NCI-H128 (cell line): ENCODE data around the gene ARHGEF1.
"Not testable (repeated sequence)": the region's sequence is repeated elsewhere in the genome, so short reads cannot be mapped to it uniquely, and the experiment has no call there.

Experiments
- DNase-seq: peaks from one replicate; lab custom pipeline; 2025; ENCODE audit not compliant: unreplicated experiment; lab: John Stamatoyannopoulos, UW

The ARHGEF1 gene

GRCh38 chr19:41929536-41930071, 46.6 kb downstream of the ARHGEF1 start:
- DNase-seq = no peak

DNA sequence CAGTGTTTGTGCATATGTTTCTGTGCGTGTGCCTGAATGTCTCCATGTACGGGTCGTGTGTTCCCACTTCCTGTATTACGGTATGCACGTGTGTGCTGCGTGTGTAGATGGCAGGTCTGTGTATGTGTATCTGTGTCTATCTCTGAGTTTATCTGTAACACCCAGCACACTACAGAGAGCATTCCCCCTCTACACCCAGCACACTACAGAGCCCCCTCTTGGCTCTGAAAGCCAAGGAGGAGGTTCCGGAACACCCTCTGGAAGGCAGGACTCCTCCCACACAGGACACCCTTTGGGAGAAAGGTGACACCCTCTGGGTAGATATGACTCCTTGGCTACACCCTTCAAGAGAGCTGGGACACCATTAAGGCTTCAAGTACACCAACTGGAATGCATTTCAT, 47.3 kb downstream of the ARHGEF1 start:
- DNase-seq = no peak

- DNase-seq = no peak
Measured at GRCh38 chr19:41930926-41931592, 48.1 kb downstream of the ARHGEF1 start.

- no peak for DNase-seq
Measured at GRCh38 chr19:41932259-41932719, 49.3 kb downstream of the ARHGEF1 start.

DNA sequence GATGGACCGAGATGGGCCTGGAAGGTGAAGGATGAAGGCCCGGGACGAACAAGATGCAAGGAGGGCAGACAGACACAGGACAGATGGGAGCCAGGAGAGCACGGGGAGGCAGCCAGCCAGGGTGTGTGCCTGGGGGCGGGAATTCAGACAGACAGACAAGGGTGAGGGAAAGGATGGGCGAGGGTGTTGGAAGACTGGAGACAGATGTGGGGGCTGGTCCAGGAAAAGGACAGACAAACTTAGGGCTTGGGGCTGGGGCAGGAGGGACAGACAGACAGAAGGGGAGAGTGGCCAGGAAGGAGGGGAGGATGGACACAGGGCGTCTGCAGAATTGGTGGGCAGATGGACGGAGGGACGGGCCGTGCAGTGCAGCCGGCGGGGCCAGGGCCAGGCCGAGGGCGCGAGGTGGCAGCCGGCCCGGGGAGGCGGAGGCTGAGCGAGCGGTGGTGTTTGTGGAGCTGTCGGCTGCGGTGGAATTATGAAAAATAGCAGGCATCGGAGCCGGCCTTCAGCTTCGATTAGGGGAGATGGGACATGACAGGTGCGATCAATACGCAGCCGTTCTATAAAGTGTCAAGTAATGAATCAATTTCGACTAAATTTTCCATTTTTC, 49.8 kb downstream of the ARHGEF1 start:
- DNase-seq = no peak

- no peak for DNase-seq
Measured at GRCh38 chr19:41933693-41934426, 50.9 kb downstream of the ARHGEF1 start.

DNA sequence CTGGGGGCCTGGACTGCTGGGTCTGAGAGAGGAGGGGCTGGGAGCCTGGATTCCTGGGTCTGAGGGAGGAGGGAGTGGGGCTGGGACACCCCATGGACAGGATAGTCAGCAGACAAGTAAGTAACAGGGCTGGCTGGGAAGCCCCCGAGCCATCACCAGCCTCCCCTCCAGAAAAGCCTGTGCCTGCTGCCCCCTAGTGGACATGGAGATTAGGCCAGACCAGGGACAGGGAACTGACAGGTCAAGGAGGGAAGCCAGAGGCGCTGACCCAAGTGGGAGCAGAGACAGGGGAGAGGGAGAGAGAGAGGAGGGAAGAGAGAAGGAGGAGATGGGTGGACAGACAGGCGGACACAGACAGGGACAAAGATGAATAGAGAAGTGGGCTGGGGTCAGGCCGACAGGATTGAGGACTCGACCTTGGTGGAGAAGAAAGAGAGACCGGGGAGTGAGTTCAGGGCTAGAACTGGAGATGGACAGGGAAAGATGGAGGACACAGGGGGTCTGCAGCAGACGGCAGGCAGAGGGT, 51.9 kb downstream of the ARHGEF1 start:
- DNase-seq = peak; percentile 43

GRCh38 chr19:41935760-41936415, 52.9 kb downstream of the ARHGEF1 start:
- no peak for DNase-seq

DNA sequence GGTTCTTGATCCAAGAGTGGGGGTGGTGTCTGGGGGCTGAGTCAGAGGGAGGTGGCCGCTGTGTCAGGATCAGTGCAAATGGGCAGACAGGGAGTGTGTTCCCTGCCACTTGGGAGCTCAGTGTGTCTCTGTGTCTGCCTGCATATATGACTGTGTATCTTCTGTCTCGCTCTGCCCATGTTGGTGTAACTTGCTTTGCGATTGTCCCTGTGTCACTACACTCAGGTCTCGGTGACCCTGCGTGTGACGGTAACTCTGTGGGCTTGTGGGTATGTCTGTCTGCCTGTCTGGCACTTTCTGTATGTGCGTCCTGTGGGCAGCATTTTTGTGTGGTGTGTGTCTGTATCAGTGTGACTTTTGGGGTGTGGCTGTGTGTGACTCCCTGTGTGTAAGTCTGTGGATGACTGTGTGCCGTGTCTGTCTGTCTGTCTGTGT, 53.4 kb downstream of the ARHGEF1 start:
- no peak for DNase-seq

GRCh38 chr19:41936961-41937360, 54.0 kb downstream of the ARHGEF1 start:
- no peak for DNase-seq

- no peak for DNase-seq
Measured at GRCh38 chr19:41937525-41938468, 54.8 kb downstream of the ARHGEF1 start.

DNA sequence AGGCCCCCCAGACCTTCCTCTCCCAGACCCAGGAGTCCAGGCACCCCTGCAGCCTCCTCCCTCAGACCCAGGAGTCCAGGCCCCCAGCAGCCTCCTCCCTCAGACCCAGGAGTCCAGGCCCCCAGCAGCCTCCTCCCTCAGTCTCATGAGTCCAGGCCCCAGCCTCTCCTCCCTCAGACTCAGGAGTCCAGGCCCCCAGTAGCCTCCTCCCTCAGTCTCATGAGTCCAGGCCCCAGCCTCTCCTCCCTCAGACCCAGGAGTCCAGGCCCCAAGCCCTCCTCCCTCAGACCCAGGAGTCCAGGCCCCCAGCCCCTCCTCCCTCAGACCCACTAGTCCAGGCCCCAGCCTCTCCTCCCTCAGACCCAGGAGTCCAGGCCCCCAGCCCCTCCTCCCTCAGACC, 56.2 kb downstream of the ARHGEF1 start:
- DNase-seq = not testable (repeated sequence)

DNA sequence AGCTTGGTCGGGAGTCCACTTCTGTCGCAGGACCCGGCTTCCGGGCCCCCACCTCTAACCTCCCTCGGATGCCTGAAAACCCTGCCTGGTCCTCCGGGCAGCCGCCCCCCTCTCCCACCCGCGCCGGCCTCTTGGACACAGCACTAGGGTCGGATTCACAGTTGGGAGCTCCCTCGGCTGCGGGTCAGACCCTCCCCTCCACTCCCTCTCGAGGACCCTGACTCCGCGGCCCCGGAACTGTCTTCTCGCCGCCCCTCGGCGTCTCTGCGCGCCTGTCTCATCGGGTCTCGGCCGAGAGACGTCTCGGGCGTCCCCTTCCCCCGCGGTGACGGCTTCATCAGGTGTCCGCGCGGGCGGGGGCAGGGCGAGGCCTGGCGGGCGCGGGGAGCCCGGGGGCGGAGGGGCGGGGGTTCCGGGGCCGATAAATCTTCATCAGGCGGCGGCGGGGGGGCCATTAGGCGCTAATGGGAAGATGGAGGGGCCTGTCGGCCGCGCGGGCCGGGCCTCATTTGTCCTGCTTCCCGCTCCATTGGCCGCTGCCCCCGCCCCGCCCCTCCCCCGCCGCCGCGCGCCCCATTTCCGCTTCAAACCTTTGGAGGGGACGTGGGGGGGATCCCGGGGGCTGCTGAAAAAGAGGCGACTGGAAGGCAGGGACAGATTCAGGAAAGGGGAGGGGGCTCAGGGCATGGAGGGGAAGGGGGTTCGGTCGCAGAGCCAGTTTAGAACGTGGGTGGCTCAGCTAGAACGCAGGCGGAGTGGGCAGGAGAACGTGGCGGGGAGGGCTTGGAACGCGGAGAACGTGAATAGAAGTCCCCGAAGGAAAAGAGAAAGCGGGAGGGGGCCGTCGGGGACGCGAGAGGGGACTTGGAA, 57.1 kb downstream of the ARHGEF1 start:
- DNase-seq = no peak

- no peak for DNase-seq
Measured at GRCh38 chr19:41940731-41941409, 57.9 kb downstream of the ARHGEF1 start.

GRCh38 chr19:41941410-41942202, 58.6 kb downstream of the ARHGEF1 start:
- DNase-seq = no peak

DNA sequence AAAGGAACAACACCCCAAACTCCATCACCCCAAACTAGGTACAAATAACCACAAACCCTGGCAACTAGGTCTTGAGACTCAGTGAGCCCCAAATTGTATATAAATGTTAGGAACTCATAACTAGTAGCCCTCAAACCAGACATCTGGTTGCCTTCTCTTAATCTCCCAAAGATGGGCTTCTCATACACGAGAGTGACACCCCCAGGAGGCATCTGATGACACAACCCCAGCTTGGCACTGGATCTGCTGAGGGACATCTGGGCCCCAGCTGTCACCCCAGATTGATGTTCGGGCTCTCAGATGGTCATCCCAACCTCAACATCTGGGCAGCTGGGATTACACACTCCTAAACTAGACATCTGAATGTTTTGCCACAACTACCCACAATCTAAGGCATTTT, 61.4 kb downstream of the ARHGEF1 start:
- DNase-seq = no peak

GRCh38 chr19:41945135-41945766, 62.3 kb downstream of the ARHGEF1 start:
- DNase-seq = no peak
